IMR-90 (cell line): ENCODE measurements around the gene SRR.

Experiments
- BHLHE40 ChIP-seq: fragments of 150-350 bp; IDR thresholded peaks from 2 replicates; pipeline ENCODE4 v1.6.1; 2016; ENCODE audit warnings: mild to moderate bottlenecking, low read depth, low read length
- CHD1 ChIP-seq: IDR thresholded peaks from 2 replicates; pipeline ENCODE4 v1.6.1; 2012; ENCODE audit warnings: low read depth, low read length, improper control_type of control experiment
- FOS ChIP-seq: fragments of 150-350 bp; IDR thresholded peaks from 2 replicates; pipeline ENCODE4 v1.6.1; 2016; ENCODE audit warnings: low read depth, low read length
- MAZ ChIP-seq: IDR thresholded peaks from 2 replicates; pipeline ENCODE4 v1.6.1; 2012; ENCODE audit warnings: low read depth, mild to moderate bottlenecking, low read length, improper control_type of control experiment, moderate library complexity, borderline replicate concordance
- MXI1 ChIP-seq: IDR thresholded peaks from 2 replicates; pipeline ENCODE4 v1.6.1; 2012; ENCODE audit warnings: low read depth, mild to moderate bottlenecking, low read length, moderate library complexity, borderline replicate concordance
- POLR2A ChIP-seq: IDR thresholded peaks from 2 replicates; pipeline ENCODE4 v1.6.1; 2012; ENCODE audit warnings: mild to moderate bottlenecking, low read depth, low read length
- RAD21 ChIP-seq: IDR thresholded peaks from 2 replicates; pipeline ENCODE4 v1.6.1; 2012; ENCODE audit warnings: low read length, improper control_type of control experiment
- RCOR1 ChIP-seq: IDR thresholded peaks from 2 replicates; pipeline ENCODE4 v1.6.1; 2012; ENCODE audit warnings: mild to moderate bottlenecking, low read length, improper control_type of control experiment; ENCODE audit not compliant: insufficient replicate concordance
- RFX5 ChIP-seq: IDR thresholded peaks from 2 replicates; pipeline ENCODE4 v1.8.0; 2012; ENCODE audit warnings: low read depth, mild to moderate bottlenecking, low read length, moderate library complexity
- SMC3 ChIP-seq: fragments of 150-350 bp; IDR thresholded peaks from 2 replicates; pipeline ENCODE4 v1.6.1; 2016; ENCODE audit warnings: low read depth, mild to moderate bottlenecking, antibody characterized with exemption, low read length, moderate library complexity
- TF ChIP-seq, protein P1 (sequence below): conservative IDR thresholded peaks from 2 replicates; pipeline ENCODE4 v1.5.1; 2012; ENCODE audit warnings: mild to moderate bottlenecking, low read depth, low read length, improper control_type of control experiment
- TF ChIP-seq, protein P2 (sequence below): fragments of 150-350 bp; IDR thresholded peaks from 2 replicates; pipeline ENCODE4 v1.6.1; 2017; ENCODE audit warnings: mild to moderate bottlenecking, antibody characterized with exemption, low read length, low read depth
- TF ChIP-seq, protein P3 (sequence below): fragments of 150-350 bp; IDR thresholded peaks from 2 replicates; pipeline ENCODE4 v1.6.1; 2016; ENCODE audit warnings: low read depth, mild to moderate bottlenecking, low read length, moderate library complexity, borderline replicate concordance

DNA sequence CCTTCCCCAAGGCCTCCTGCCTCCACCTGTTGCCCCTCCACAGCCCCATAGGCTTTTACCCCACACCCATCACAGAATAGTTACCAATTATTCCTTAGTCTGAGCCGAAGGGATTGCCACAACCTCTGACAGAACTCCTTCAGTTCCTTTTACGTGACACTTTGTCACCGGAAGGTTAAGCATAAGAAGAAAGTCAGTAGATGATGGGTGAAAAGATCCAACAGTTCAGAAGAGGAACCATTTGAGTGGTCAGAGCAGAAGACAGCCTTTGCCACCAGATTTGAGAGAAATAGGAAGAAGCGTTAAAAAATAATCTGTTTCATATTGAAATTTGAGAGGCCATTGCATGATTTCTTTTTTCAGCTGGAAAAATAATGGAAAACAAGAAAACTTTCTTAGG is 1.2 kb downstream of the SRR start:
- no peak for TF ChIP-seq POLR2A
- TF ChIP-seq, protein P1, sequence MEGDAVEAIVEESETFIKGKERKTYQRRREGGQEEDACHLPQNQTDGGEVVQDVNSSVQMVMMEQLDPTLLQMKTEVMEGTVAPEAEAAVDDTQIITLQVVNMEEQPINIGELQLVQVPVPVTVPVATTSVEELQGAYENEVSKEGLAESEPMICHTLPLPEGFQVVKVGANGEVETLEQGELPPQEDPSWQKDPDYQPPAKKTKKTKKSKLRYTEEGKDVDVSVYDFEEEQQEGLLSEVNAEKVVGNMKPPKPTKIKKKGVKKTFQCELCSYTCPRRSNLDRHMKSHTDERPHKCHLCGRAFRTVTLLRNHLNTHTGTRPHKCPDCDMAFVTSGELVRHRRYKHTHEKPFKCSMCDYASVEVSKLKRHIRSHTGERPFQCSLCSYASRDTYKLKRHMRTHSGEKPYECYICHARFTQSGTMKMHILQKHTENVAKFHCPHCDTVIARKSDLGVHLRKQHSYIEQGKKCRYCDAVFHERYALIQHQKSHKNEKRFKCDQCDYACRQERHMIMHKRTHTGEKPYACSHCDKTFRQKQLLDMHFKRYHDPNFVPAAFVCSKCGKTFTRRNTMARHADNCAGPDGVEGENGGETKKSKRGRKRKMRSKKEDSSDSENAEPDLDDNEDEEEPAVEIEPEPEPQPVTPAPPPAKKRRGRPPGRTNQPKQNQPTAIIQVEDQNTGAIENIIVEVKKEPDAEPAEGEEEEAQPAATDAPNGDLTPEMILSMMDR: no peak
- TF ChIP-seq MXI1: no peak
- TF ChIP-seq RAD21: no peak
- TF ChIP-seq, protein P2, sequence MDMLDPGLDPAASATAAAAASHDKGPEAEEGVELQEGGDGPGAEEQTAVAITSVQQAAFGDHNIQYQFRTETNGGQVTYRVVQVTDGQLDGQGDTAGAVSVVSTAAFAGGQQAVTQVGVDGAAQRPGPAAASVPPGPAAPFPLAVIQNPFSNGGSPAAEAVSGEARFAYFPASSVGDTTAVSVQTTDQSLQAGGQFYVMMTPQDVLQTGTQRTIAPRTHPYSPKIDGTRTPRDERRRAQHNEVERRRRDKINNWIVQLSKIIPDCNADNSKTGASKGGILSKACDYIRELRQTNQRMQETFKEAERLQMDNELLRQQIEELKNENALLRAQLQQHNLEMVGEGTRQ: no peak
- TF ChIP-seq RCOR1: no peak
- no peak for TF ChIP-seq CHD1
- no peak for TF ChIP-seq SMC3
- TF ChIP-seq FOS: no peak
- no peak for TF ChIP-seq RFX5
- no peak for TF ChIP-seq BHLHE40
- TF ChIP-seq, protein P3, sequence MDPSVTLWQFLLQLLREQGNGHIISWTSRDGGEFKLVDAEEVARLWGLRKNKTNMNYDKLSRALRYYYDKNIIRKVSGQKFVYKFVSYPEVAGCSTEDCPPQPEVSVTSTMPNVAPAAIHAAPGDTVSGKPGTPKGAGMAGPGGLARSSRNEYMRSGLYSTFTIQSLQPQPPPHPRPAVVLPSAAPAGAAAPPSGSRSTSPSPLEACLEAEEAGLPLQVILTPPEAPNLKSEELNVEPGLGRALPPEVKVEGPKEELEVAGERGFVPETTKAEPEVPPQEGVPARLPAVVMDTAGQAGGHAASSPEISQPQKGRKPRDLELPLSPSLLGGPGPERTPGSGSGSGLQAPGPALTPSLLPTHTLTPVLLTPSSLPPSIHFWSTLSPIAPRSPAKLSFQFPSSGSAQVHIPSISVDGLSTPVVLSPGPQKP: no peak
- no peak for TF ChIP-seq MAZ
